Measurements from ENCODE around the gene RASAL2.

RASAL2 gene

DNA sequence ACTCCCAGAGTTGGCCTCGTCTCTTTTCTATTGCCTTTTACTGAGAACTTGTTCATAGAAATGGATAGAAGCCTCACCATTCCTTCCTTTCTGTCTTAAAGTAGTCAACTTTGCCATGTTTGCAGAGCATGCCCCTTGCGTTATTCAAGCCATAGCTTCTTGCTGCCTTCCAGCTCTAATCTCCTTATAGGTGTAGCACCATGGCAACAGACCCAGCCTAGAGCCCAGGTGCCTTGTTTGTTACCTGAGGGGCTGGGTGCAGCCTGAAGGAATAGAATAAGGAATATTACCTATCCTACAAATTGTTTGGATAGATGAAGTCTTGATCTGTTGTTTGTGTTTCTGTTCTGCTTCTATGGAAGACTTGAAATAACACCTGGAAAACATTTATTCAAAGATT, 343.0 kb downstream of the RASAL2 start:
- DNase-seq (ENCODE audit: low read depth in 2 of 3, low spot score in 2 of 3): no peak

DNA sequence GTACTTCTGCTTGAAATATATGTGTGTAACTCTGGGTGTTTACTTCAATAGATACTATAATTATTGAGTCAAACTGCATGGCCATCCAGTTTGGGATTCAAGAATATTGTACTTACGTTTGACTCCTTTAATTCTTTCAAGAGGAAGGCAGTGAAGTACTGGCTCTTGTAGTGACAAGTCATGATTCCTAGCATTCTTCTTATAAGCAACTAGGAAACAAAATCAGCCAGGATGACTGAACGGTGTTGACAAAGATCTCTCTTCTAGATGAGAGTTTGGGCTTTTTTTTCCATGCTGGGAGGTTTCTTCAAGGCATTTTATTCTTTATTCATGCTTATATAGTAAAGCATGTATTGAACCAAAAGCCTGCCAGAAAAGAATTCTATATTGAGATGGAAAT, 344.5 kb downstream of the RASAL2 start:
- no peak for DNase-seq (ENCODE audit: low read depth in 2 of 3, low spot score in 2 of 3)

DNA sequence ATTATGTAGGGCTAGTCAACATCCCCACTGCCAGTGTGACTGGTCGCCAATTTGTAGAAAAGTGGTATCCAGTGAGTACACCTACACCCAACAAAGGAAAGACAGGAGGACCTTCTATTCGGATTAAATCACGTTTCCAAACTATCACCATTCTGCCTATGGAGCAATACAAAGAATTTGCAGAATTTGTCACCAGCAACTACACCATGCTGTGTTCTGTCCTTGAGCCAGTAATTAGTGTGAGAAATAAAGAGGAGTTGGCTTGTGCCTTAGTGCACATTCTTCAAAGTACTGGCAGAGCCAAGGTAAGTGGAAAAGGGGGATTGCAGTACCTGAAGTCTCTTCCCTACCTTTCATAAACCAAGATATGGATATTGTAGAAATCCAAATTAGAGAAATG, 349.0 kb downstream of the RASAL2 start:
- DNase-seq (ENCODE audit: low read depth in 2 of 3, low spot score in 2 of 3): no peak

DNA sequence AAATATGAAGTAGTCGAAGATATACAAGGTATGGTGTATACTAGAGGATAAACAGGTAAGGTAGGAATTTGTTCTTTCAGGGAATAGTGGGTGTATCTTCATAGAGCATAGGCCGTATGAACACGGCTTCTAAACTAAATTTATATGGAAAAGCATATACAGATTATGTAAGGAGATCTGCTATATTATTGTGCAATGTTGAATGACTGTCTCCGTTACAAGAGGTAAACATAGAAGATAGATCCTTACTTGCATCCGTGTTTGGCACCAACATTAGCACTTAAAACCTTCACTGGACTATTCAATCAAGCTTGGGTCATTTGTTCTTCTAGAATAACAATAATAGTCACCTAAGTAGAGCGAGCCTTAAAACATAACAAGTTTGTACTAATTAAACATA, 357.0 kb downstream of the RASAL2 start:
- DNase-seq (ENCODE audit: low read depth in 2 of 3, low spot score in 2 of 3): no peak

DNA sequence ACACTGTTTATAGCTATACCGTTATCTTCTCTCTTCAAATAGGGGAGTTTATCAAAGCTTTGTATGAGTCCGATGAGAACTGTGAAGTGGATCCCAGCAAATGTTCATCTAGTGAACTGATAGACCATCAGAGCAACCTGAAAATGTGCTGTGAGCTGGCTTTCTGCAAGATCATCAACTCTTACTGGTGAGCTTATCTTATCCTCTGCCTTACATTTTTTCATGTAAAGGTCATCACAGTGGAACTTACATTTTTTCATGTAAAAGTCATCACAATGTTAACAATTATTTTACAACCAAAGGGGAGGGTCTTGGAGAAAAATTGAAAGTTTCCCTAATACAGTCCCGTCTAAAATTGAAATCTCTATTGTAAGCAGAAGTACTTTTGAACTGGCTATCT, 357.6 kb downstream of the RASAL2 start:
- DNase-seq (ENCODE audit: low read depth in 2 of 3, low spot score in 2 of 3): no peak

DNA sequence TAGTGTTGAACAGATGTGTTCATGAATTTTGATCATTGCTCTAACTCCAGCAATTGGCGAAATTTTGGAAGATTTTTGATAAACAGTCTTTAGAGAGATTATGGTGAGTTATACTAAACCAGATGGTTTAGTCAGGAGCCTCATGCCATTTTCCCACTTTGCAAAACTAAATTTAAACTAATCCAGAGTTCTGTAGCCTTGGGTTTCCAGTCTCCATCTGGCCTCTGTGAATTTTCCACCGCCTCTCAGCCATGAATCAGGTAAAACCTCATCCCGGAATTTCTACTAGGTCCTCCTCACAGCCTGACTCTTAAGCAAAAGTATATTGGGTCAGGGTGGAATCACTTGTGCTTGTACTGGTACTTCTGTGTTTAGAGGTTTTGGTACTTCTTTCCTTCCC, 358.1 kb downstream of the RASAL2 start:
- no peak for DNase-seq (ENCODE audit: low read depth in 2 of 3, low spot score in 2 of 3)

DNA sequence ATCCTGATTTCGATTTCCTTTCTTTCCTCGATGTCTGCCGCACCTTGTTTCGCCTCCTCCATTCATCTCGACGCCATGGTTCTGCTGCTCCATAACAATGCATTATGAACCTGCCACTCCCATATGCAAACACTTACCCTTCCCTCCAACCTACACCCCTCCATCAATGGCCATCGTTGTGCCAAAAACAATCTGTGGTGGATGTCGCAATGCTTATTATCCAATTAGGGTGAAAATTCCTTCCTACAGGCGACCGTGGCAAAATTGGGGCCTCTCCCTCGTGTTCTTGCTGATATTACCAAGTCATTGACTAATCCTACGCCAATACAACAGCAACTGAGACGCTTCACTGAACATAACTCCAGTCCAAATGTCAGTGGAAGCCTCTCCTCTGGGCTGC, 362.6 kb downstream of the RASAL2 start:
- no peak for DNase-seq (ENCODE audit: low read depth in 2 of 3, low spot score in 2 of 3)

DNA sequence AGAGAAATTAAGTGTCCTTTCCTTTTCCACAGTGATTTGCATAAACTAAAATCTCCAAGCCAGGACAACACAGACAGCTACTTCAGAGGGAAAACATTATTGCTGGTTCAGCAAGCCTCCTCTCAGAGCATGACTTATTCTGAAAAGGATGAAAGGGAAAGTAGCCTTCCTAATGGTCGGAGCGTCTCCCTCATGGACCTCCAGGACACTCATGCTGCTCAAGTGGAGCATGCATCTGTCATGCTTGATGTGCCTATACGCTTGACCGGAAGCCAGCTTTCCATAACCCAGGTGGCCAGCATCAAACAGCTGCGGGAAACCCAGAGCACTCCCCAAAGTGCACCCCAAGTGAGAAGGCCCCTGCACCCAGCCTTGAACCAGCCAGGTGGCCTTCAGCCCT, 363.7 kb downstream of the RASAL2 start:
- no peak for DNase-seq (ENCODE audit: low read depth in 2 of 3, low spot score in 2 of 3)

DNA sequence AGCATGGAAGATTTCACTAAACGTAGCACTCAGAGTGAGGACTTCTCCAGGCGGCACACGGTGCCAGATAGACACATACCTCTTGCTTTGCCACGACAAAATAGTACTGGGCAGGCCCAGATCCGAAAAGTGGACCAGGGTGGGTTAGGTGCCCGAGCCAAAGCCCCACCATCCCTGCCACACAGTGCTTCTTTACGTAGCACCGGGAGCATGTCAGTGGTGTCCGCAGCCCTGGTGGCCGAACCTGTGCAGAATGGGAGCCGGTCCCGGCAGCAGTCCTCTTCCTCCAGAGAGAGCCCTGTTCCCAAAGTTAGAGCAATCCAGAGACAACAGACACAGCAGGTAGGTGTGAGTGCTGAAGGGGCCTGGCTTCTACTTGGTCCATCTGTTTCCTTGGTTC, 364.3 kb downstream of the RASAL2 start:
- DNase-seq (ENCODE audit: low read depth in 2 of 3, low spot score in 2 of 3): no peak

DNA sequence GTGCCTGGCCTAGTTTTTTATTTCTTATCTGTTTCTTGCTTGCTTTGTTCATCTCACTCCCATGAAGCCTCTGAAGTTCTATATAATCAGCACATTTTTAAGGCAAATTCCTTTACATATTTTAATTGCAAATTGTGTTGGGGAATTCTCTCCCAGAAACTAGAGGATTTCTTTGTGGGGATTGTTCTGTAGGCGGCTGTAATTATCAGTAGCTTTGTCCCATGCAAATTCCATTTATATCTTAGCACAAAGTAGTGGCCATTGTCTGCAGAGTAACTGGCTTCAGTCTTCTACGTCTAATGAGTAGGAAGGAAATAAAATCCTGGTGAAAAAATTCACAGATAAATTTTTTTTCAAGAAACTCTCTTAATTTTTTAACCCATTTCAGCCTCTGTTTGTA, 367.2 kb downstream of the RASAL2 start:
- DNase-seq (ENCODE audit: low read depth in 2 of 3, low spot score in 2 of 3): no peak

DNA sequence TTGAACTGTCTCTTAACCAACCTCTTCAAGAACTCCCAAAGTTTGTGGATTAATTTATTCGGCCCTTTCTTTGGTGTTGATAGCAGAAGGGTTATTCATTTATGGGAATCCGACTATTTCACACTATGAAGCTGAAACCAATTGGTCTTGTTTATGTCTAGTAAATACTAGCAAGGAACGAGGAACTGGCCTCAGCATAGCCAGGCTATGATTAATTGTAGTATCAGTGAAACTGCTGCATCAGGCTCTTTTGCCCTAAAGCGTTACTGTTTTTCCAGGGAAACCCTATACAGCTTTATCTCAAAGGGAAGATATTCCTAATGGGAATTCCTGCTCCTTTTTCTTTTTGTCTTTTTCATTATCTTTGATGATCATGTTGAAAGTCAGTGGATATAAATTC, 367.8 kb downstream of the RASAL2 start:
- no peak for DNase-seq (ENCODE audit: low read depth in 2 of 3, low spot score in 2 of 3)

DNA sequence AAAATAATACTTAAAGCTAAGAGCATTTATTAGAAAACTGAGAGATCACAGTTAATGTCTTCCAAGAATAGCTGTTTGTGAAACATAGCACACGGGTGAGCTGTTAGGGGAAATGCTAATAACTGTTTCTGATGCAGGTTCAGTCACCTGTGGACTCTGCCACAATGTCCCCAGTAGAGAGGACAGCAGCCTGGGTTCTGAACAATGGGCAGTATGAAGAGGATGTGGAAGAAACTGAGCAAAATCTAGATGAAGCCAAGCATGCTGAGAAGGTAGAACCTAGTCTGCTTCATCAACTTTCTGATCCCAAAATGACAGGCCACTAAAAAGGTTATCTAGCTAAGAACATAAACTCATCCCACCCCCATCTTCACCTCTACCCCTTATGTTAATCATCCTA, 370.2 kb downstream of the RASAL2 start:
- DNase-seq (ENCODE audit: low read depth in 2 of 3, low spot score in 2 of 3): no peak

DNA sequence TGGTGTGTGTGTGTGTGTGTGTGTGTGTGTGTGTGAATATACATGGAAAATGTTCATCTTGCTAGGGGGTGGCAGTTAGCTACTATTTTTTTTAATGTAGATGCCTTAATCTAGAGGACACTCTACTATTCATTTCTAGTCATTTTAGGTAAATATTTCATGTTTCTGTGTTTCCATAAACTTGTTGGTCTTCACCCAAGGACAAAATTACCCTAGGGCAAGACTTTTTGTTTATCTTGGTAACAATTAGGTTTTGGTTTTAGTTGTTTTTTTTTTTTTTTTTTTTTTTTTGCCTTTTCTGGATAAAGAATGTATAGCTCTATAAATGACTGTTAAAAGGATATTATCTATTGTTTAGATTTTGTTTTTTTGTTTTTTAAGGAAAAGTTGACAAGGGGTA, 370.7 kb downstream of the RASAL2 start:
- no peak for DNase-seq (ENCODE audit: low read depth in 2 of 3, low spot score in 2 of 3)

DNA sequence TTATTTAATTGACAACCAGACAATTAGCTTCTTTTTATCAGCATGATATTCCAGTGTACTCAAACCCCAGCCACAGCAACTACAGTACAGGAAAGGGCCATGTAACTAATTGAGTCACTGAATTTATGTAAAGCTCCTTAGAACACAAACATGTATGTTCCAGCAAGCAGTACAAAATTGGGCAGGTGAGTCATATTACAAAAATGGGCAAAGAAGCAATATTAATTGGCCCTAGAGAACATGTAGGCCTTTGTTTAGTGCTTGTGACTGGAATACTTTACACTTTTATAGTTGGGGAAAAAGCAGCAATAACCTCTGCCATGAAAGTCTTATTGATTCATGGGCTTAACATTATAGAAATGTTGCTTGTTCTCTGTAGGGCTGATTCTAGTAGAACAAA, 371.1 kb downstream of the RASAL2 start:
- no peak for DNase-seq (ENCODE audit: low read depth in 2 of 3, low spot score in 2 of 3)

DNA sequence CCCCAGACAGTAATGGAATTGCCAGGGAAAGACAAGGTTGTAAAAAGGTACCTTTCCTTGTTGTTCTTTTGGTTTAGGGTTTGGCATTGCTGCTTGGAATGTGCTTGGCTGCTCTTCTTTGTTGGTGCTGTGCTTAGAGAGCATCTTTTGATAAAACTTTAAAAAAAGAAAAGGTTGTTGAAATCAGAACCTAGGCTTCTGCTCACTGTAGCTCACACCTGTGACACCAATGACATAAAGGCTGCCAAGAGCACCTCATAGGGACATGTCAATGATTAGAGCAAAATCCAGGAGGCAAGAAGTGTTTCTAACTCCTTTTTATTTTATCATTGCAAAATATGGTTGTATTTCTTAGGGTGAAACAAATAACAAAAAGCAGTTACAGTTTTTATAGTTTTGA, 373.9 kb downstream of the RASAL2 start:
- no peak for DNase-seq (ENCODE audit: low read depth in 2 of 3, low spot score in 2 of 3)

DNA sequence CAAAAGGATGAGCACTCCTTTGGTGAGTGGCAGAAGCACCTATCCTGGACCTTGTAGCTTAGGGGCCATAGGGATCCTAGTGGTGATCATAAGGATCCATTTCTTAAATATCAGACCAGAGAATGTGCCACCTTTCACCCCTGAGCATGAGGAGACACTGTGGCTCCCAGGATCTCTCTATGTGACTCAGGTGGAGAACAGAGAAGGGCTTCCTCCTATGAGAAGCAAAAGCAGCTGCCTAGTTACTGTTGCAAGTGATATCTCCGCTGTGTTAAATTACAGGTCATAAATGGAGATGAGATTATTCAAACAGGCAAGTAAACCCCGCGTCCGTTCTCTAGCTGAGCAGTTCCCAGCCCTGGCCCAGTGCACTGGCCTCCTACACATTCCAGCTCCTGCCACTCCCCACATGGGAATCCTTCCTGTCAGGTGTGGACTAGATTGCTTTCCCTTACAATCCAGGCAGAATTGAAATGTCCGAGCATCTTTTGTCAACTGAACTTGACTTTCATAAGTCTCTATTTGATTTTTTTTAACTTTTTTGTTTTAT, 376.6 kb downstream of the RASAL2 start:
- no peak for DNase-seq (ENCODE audit: low read depth in 2 of 3, low spot score in 2 of 3)

DNA sequence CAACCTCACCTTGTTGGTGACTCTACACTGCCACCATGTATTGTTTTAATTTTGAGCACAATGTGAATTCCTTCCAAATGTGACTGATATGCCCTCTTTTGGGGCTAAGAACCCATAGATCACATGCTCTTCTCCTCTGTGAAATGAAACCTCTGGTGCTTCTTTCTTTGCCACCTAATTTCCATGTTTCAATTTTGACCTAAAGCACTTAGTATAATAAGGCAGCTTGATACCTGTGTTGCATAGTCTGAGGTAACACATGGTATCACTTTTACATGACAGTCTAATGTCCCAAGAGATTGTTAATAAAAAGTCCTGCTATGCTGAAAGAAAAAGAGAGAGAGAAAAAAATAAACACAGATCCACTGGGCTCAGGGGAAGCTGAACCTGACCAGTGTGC, 378.6 kb downstream of the RASAL2 start:
- DNase-seq (ENCODE audit: low read depth in 2 of 3, low spot score in 2 of 3): no peak

DNA sequence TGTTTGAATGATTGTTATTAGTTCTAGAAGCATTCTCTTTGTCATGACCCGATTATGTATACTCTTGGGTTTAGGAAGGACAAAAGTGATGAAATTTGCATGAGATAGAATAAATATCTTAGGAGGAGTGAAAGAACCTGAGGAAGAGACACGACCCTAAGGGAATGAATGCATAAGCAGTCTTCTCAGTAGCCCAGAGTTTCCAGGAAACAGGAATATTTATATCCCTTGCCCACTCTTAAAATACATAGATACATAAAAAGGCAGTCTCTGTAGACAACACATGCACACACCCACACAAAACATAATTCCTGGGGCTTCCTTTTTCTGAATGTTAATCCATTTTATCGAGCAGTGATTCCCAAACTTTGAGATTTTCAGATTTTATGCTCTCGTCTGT, 383.5 kb downstream of the RASAL2 start:
- DNase-seq (ENCODE audit: low read depth in 2 of 3, low spot score in 2 of 3): no peak

DNA sequence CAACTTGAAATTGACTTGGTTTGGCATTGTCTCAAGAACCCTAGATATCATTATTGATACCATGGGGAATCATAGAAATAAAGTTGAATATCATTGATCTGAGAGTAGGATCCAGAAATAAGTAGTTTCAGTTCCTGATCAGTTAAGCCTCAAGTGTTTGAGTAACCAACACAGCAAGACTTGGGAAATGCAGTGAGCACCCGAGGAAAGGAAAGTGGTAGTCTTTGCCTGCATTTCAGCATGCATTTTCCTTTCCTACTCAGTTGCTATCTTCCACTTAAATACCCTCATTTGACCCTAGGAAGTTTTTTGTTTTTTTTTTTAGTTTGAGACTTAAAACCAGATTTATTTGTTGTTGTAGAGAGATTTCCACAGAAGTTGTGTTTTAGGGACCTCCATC, 383.9 kb downstream of the RASAL2 start:
- no peak for DNase-seq (ENCODE audit: low read depth in 2 of 3, low spot score in 2 of 3)

DNA sequence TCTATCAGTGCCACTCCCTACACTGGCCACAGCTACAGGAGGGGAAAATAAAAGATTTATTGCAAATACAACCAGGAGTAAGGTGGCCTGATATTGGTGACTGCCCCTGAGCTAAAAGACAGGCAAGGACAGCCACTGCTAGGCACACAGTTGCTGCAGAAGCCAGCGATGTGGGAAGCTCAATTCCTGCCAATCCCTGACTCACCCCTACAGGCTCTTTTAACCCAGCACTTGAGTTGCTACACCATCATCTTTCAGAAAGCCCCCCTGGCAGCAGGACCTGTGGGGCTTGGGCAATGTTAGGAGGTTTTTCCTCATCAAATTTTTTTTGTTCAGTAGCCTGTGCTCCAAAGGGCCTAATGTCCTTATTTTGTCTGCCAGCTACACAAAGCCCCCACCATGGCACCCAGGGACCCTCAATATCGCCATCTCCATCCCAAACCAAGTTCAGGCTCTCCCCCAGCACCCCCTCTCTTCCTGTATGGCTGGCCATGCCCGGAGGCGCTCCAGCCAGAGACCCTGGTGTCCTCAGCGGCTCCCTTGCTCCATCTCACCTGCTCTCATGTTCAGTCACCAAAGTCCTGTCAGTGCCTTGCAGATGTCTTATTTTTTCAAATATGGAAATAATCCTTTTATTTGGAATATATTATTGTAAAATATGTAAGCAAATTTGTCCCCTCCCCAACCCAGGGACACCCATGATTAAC, 389.5 kb downstream of the RASAL2 start:
- DNase-seq (ENCODE audit: low read depth in 2 of 3, low spot score in 2 of 3): no peak

DNA sequence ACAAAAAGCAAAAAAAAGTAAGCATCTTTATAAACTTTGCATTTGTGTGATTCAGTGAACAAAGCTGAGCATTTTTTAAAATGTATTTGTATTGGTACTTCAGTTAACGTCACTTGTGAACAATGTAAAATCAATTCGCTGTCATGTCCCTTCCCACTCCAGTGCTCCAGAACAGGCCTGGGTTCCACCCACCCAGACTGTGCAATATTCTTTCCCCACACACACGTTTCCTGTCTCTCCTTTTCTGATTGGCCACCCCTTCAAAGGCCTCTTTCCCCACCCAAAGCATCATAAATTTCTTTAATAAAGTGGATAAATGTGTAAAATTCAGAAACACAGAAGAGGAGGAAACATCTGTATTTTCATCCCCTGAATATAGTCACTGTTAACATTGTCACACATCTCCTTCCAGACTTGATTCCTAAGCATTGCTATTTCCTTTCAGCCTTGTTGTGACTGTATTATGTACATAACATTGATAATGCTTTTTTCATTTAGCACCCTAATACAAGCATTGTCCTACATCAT, 390.9 kb downstream of the RASAL2 start:
- DNase-seq (ENCODE audit: low read depth in 2 of 3, low spot score in 2 of 3): no peak

DNA sequence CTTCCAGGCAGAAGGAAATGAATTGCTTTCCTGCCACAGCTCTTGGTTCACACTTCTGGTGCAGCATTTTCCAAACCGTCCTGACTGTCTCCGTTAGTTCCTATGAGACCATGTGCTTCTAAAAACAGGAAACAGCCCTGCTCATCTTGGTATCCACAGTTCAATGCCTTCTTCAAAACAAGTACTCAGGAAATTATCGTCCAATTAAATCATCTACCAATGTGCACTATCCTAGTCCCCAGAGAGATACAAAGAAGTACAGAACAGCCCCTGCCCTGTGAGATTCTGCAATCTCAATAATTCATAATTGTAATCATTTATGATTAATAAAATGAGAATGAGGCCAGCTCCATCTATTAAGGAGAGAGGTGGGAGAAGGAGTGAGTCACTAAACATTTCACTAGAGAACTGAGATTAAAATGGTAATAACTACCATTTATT, 391.7 kb downstream of the RASAL2 start:
- no peak for DNase-seq (ENCODE audit: low read depth in 2 of 3, low spot score in 2 of 3)
